Hepatocyte (in vitro differentiated cells): ENCODE measurements around the gene SNCA. TPM values are rescaled to one million over a fixed set of nuclear protein-coding genes. Genes with fewer than 3 reads are reported as not detected.

Experiments used
- DNase-seq: peaks from one replicate; pipeline ENCODE4 v3.0.0-alpha.2; 2016; ENCODE audit warnings: low spot score
- H2AFZ ChIP-seq: fragments of 200-600 bp; sonication (generic); 2 replicates; pipeline ENCODE4 v1.6.0; 2016; ENCODE audit warnings: antibody characterized with exemption, mild to moderate bottlenecking
- H3K27ac ChIP-seq: fragments of 200-600 bp; sonication (generic); 2 replicates; pipeline ENCODE4 v1.5.1; 2016; ENCODE audit warnings: mild to moderate bottlenecking
- H3K27me3 ChIP-seq: fragments of 200-600 bp; sonication (generic); 2 replicates; pipeline ENCODE4 v1.6.1; 2016
- H3K36me3 ChIP-seq: fragments of 200-600 bp; sonication (generic); replicated peaks from 2 replicates; pipeline ENCODE4 v1.5.1; 2016; ENCODE audit warnings: low read depth; ENCODE audit not compliant: insufficient read depth
- H3K4me1 ChIP-seq: fragments of 200-600 bp; sonication (generic); 2 replicates; pipeline ENCODE4 v1.5.1; 2016; ENCODE audit warnings: mild to moderate bottlenecking, moderate library complexity; ENCODE audit not compliant: insufficient read depth
- H3K4me2 ChIP-seq: fragments of 200-600 bp; sonication (generic); 2 replicates; pipeline ENCODE4 v1.6.0; 2016
- H3K4me3 ChIP-seq: fragments of 200-600 bp; sonication (generic); 2 replicates; pipeline ENCODE4 v1.5.1; 2016; ENCODE audit warnings: mild to moderate bottlenecking
- H3K79me2 ChIP-seq: fragments of 200-600 bp; sonication (generic); 2 replicates; pipeline ENCODE4 v1.6.0; 2017; ENCODE audit warnings: mild to moderate bottlenecking
- H3K9me2 ChIP-seq: fragments of 200-600 bp; sonication (generic); replicated peaks from 2 replicates; pipeline ENCODE4 v1.6.0; 2017; ENCODE audit warnings: mild to moderate bottlenecking; ENCODE audit not compliant: insufficient read depth
- H3K9me3 ChIP-seq: fragments of 200-600 bp; sonication (generic); 2 replicates; pipeline ENCODE4 v1.5.1; 2016; ENCODE audit warnings: low read depth, mild to moderate bottlenecking
- H4K20me1 ChIP-seq: fragments of 200-600 bp; sonication (generic); 2 replicates; pipeline ENCODE4 v1.6.0; 2016; ENCODE audit warnings: mild to moderate bottlenecking; ENCODE audit not compliant: insufficient read depth, poor library complexity, severe bottlenecking
- CTCF ChIP-seq: fragments of 200-600 bp; sonication (generic); IDR thresholded peaks from 2 replicates; pipeline ENCODE4 v1.5.1; 2016; ENCODE audit warnings: antibody characterized with exemption, mild to moderate bottlenecking; ENCODE audit not compliant: poor library complexity
- EZH2 ChIP-seq: fragments of 200-600 bp; sonication (generic); IDR thresholded peaks from 2 replicates; pipeline ENCODE4 v1.6.1; 2016; ENCODE audit warnings: antibody characterized with exemption, mild to moderate bottlenecking, borderline replicate concordance
- EZH2phosphoT487 ChIP-seq: fragments of 200-600 bp; sonication (generic); IDR thresholded peaks from one replicate; pipeline ENCODE4 v1.6.1; 2018; ENCODE audit warnings: antibody characterized with exemption, mild to moderate bottlenecking, low read depth, moderate library complexity; ENCODE audit not compliant: unreplicated experiment, severe bottlenecking
- WGBS: methylation state at CpG from one replicate; pipeline ENCODE4 v1.1.6; 2016; ENCODE audit warnings: low lambda C conversion rate; ENCODE audit errors: missing lambda C conversion rate; 5-methylcytosine and 5-hydroxymethylcytosine counted together
- polyA plus RNA-seq: library from polyadenylated mRNA; unstranded; fragments of >200 nt; fragmentation: Nextera tagmentation; extraction: Ambion mirVana; gene quantifications from 2 replicates; pipeline ENCODE4 v1.2.1, GENCODE V29; 2016
- total RNA-seq: library from RNA; depleted of rRNA; stranded (reverse); fragments of >200 nt; gene quantifications from 2 replicates; pipeline ENCODE4 v1.2.3, GENCODE V29; 2014

SNCA gene
- total and polyA plus RNA-seq, 2 experiments from 2014 or later: 8.9 to 14.0 TPM

DNA sequence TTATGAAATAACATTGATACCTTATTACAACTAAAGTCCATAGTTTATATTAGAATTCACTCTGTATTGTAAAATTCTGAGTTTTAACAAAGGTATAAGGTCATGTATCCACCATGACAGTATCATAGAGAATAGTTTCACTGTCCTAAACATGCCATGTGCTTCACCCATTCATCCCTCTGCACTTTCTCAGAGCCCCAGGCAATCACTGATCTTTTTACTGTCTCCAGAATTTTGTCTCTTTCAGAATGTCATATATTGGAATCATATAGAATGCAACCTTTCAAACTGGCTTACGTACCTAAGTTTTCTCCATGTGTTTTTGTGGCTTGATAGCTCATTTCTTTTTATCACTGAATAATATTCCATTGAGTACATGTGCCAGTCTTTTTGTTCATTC lies 33.9 kb downstream of the SNCA start:
- no peaks in the 10 kb centered on the region for H3K79me2 ChIP-seq
- H3K27me3 ChIP-seq: no peaks in the 10 kb centered on the region
- H2AFZ ChIP-seq: no peak overlapping the region
- H3K27ac ChIP-seq: no peak overlapping the region
- TF ChIP-seq CTCF (no peak), EZH2phosphoT487 (no peak), EZH2 (no peak)
- 93% methylated on average over 1 of the region's 1 CpG for WGBS
- no peak overlapping the region for H3K4me3 ChIP-seq
- no peaks in the 10 kb centered on the region for H3K36me3 ChIP-seq
- no peaks in the 10 kb centered on the region for H3K9me3 ChIP-seq
- no peaks in the 10 kb centered on the region for H3K9me2 ChIP-seq
- H3K4me1 ChIP-seq: no peaks in the 10 kb centered on the region
- H3K4me2 ChIP-seq: no peak overlapping the region
- H4K20me1 ChIP-seq: no peaks in the 10 kb centered on the region
- DNase-seq: no peak

DNA sequence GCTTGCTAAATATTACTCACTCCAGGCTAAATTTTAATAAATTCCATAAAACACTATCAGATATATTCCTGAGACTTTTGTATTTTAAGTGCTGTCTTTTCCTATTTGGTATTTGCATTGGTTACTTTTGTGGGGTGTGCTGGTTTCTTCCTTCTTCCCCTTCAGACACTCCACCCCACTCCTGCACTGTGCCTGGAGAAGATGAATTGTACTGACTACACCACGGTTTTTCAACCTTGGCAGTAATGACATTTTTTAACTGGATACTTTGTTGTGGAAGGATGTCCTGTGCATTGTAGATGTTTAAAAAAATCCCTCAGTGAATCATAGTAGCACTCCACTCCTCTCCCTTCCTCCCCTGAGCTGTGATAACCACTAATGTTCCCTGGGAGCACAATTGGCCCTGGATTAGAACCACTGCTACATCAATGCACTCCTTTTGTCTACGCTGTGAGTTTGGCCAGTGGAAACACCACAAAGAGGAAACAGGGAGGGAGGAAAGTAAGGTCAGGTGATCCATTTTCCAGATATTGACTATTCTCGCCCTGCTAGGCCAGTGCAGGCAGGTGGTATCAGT lies 36.3 kb downstream of the SNCA start:
- no peak for DNase-seq
- H2AFZ ChIP-seq: no peak overlapping the region
- H4K20me1 ChIP-seq: no peaks in the 10 kb centered on the region
- no peaks in the 10 kb centered on the region for H3K9me2 ChIP-seq
- no peaks in the 10 kb centered on the region for H3K36me3 ChIP-seq
- no peak overlapping the region for H3K27ac ChIP-seq
- H3K9me3 ChIP-seq: no peaks in the 10 kb centered on the region
- TF ChIP-seq EZH2: no peak
- TF ChIP-seq EZH2phosphoT487: no peak
- no peak for TF ChIP-seq CTCF
- H3K4me2 ChIP-seq: no peak overlapping the region
- 81% methylated on average over 3 of the region's 3 CpGs for WGBS
- no peaks in the 10 kb centered on the region for H3K4me1 ChIP-seq
- H3K79me2 ChIP-seq: no peaks in the 10 kb centered on the region
- no peaks in the 10 kb centered on the region for H3K27me3 ChIP-seq
- H3K4me3 ChIP-seq: no peak overlapping the region

DNA sequence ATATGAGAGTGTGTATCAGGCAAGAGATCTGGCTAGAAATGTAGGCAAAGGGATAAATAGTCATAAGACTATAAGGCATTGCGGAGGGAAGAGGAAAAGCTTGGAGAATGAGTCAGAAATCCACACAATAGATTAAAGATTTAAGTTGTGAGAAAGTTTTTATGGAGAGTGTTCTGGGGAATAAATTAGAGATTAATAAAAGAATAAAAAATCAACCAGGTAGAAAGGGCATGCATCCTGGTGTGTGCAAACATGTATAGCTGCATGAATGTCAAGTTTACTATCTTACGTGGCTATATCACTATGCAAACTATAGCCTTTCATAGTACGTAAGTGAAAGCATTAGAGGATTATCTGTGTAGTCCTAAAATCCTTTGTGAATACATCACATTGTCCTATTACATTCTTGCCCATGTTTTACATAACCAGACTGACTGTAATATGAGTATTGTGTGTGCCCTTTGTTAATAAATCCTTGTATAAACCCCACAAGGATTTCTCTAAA lies 36.9 kb downstream of the SNCA start:
- WGBS: 56% methylated on average over 3 of the region's 3 CpGs
- Histone ChIP-seq H3K4me3 (no peak overlapping the region), H3K27me3 (no peaks in the 10 kb centered on the region), H3K27ac (no peak overlapping the region), H3K4me1 (no peaks in the 10 kb centered on the region), H3K9me3 (no peaks in the 10 kb centered on the region), H2AFZ (no peak overlapping the region), H4K20me1 (no peaks in the 10 kb centered on the region), H3K9me2 (no peaks in the 10 kb centered on the region), H3K4me2 (no peak overlapping the region), H3K36me3 (no peaks in the 10 kb centered on the region), H3K79me2 (no peaks in the 10 kb centered on the region)
- no peak for TF ChIP-seq CTCF
- no peak for TF ChIP-seq EZH2
- no peak for TF ChIP-seq EZH2phosphoT487
- DNase-seq: no peak

GRCh38 chr4:89799071-89799470 lies 37.9 kb downstream of the SNCA start:
- no peak overlapping the region for H3K27ac ChIP-seq

More at GRCh38 chr4:89799071-89799470, 37.9 kb downstream of the SNCA start:
- no peaks in the 10 kb centered on the region for H3K4me1 ChIP-seq
- TF ChIP-seq EZH2 (no peak), CTCF (no peak), EZH2phosphoT487 (no peak)
- no peaks in the 10 kb centered on the region for H3K9me3 ChIP-seq
- H4K20me1 ChIP-seq: no peaks in the 10 kb centered on the region
- no peak overlapping the region for H2AFZ ChIP-seq
- H3K4me3 ChIP-seq: no peak overlapping the region
- H3K9me2 ChIP-seq: no peaks in the 10 kb centered on the region
- no peaks in the 10 kb centered on the region for H3K27me3 ChIP-seq
- no peaks in the 10 kb centered on the region for H3K79me2 ChIP-seq
- no peak for DNase-seq
- H3K36me3 ChIP-seq: no peaks in the 10 kb centered on the region
- H3K4me2 ChIP-seq: no peak overlapping the region
